Lower lobe of right lung (tissue), 2 donors: ENCODE measurements around the gene CRTC3. TPM values are rescaled to one million over a fixed set of nuclear protein-coding genes. Genes with fewer than 3 reads are reported as not detected.
"Not testable (repeated sequence)": the region's sequence is repeated elsewhere in the genome, so short reads cannot be mapped to it uniquely, and the experiment has no call there.

Source experiments
- ATAC-seq, 2 donors: fragments of 200-7000 bp; cut with Tn5 transposase; one replicate each; pipeline ENCODE4 v1.9.1; 2020 to 2022; ENCODE audit warnings: mild to moderate bottlenecking in 2 of 2, moderate library complexity in 2 of 2
- DNase-seq: peaks from one replicate; pipeline ENCODE4 v3.0.0-alpha.2; 2020
- H3K27ac ChIP-seq: fragments of 200-600 bp; one replicate; pipeline ENCODE4 v1.8.0; 2022
- H3K27me3 ChIP-seq: fragments of 200-600 bp; one replicate; pipeline ENCODE4 v1.8.0; 2022; ENCODE audit warnings: low read depth
- H3K36me3 ChIP-seq: fragments of 200-600 bp; one replicate; pipeline ENCODE4 v1.8.0; 2022; ENCODE audit warnings: mild to moderate bottlenecking
- H3K4me1 ChIP-seq: fragments of 200-600 bp; one replicate; pipeline ENCODE4 v1.8.0; 2022
- H3K4me3 ChIP-seq: fragments of 200-600 bp; one replicate; pipeline ENCODE4 v1.8.0; 2022; ENCODE audit warnings: mild to moderate bottlenecking
- H3K9me3 ChIP-seq: fragments of 200-600 bp; one replicate; pipeline ENCODE4 v1.8.0; 2022
- CTCF ChIP-seq: fragments of 200-600 bp; IDR thresholded peaks from one replicate; pipeline ENCODE4 v1.8.0; 2022; ENCODE audit warnings: antibody characterized with exemption, mild to moderate bottlenecking
- intact Hi-C: fragments of 100-400 bp; cut with DNase I; formaldehyde crosslinking; loops from one replicate; pipeline ENCODE4 v1.11.0; 2022
- total RNA-seq: library from RNA; stranded (reverse); fragmentation: NEBNext Ultra II Directional; extraction: Animal tissue kit (Norgen Biotek cat#: 25700); gene quantifications from one replicate; pipeline ENCODE4 v1.2.1, GENCODE V29; 2021
- donor health status: DM: no; HTN: yes; CAD: no; lungs with severe emphysema.

The CRTC3 gene
- total RNA-seq, 1 donor from 2014 or later, result 40.6 TPM

DNA sequence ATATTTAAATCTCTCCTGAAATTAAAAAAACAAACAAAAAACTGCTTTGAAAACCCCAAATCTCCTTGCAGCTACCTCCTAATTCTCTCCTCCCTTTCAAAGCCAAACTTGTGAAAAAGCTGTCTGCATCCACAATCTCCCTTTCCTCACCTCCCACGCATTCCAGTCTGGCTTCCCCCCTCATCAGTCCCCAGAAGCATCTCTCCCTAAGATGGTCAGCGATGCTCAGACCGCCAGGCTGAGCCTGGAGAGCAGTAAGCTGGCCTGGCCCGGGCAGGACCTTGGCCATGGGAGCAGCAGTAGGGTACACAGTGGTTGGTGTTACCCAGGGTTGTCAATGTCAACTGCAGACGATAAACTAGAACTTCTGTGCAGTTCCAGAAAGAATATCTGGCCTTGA lies 154.6 kb downstream of the CRTC3 start:
- H3K27ac ChIP-seq, result no peak overlapping the region
- intact Hi-C loops, result no loop called here
- no peaks in the 10 kb centered on the region for H3K27me3 ChIP-seq
- H3K4me1 ChIP-seq, result peaks cover 16% of the 10 kb centered on the region
- no peaks in the 10 kb centered on the region for H3K36me3 ChIP-seq
- ATAC-seq, result no peak
- peaks cover 4% of the 10 kb centered on the region for H3K9me3 ChIP-seq
- no peak for DNase-seq
- no peak overlapping the region for H3K4me3 ChIP-seq
- no peak for TF ChIP-seq CTCF

DNA sequence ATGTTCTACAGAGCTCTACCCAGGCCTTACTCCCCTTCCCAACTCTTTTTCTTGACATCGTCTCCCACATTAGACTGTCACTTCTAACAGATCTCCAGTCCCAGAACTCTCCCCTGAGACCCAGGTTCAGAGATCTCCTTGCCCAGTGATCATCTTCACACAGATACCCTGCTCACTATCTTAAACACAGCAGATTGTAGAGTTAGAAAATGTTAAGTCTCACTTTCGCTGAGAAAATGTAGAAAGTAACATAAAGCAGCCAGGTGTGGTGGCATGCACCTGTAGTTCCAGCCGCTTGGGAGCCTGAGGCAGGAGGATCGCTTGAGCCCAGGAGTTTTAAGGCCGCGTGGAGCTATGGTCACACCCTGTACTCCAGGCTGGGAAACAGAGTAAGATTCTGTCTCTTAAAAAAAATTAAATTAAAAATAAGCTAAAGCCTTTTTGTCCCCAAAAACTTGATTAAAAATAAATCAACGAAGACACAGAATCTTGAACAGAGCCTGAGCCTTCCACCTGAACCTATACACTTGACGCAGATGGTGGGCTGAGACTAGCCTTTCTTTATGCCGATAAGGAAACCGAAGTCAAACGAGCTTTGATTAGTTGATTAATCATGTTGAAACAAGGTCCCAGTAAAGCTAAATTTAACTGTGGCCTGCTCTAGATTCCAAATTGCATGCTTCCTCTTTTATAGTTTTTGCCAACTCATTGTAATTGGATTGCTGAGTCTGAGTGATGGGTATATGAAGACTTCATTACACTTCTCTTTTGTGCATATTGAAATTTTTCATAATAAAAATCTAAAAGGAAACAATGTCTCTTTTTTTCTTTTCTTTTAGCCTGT lies 156.1 kb downstream of the CRTC3 start:
- no peak for TF ChIP-seq CTCF
- no peak for DNase-seq
- H3K27ac ChIP-seq, result no peak overlapping the region
- ATAC-seq, result no peak
- no peak overlapping the region for H3K4me3 ChIP-seq
- no peaks in the 10 kb centered on the region for H3K36me3 ChIP-seq
- H3K9me3 ChIP-seq, result peaks cover 9% of the 10 kb centered on the region
- H3K27me3 ChIP-seq, result no peaks in the 10 kb centered on the region
- H3K4me1 ChIP-seq, result peaks cover 10% of the 10 kb centered on the region
- intact Hi-C loops, result no loop called here

- TF ChIP-seq CTCF, result no peak
- Histone ChIP-seq H3K4me1 (peaks cover 10% of the 10 kb centered on the region), H3K36me3 (no peaks in the 10 kb centered on the region), H3K27me3 (no peaks in the 10 kb centered on the region), H3K4me3 (no peak overlapping the region), H3K27ac (no peak overlapping the region), H3K9me3 (peaks cover 9% of the 10 kb centered on the region)
- intact Hi-C loops, result no loop called here
- no peak for DNase-seq
- no peak for ATAC-seq
Observed at GRCh38 chr15:90686435-90687218, 156.9 kb downstream of the CRTC3 start.

- ATAC-seq, H3K4me1 ChIP-seq, H3K36me3 ChIP-seq, intact Hi-C loops, H3K4me3 ChIP-seq, H3K27ac ChIP-seq, DNase-seq, H3K27me3 ChIP-seq, H3K9me3 ChIP-seq: not testable (repeated sequence)
Observed at GRCh38 chr15:90689326-90689961, 159.7 kb downstream of the CRTC3 start.

DNA sequence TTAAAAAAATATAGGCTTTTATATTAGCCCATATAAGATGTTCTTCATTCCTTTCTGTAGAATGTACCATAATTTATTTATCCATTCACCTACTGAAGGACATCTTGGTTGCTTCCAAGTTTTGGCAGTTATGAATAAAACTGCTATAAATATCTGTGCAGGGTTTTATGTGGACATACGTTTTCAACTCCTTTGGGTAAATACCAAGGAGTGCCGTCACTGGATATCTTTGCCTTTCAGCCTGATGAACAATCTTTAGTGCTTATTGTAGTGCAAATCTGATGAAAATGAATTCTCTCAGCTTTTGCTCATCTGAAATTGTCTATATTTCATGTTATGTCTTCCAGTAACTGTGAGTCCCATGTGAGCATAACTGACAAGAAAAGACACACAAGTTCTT lies 160.9 kb downstream of the CRTC3 start:
- DNase-seq, result no peak
- H3K27me3 ChIP-seq, result no peaks in the 10 kb centered on the region
- ATAC-seq, result no peak
- H3K36me3 ChIP-seq, result no peaks in the 10 kb centered on the region
- no peak overlapping the region for H3K27ac ChIP-seq
- intact Hi-C loops, result loop anchor here (10.0 kb wide), 1 partner anchor 196 kb away; no protein-coding TSS in a partner anchor
- H3K4me3 ChIP-seq, result no peak overlapping the region
- H3K4me1 ChIP-seq, result peaks cover 9% of the 10 kb centered on the region
- H3K9me3 ChIP-seq, result peaks cover 9% of the 10 kb centered on the region
- TF ChIP-seq CTCF, result no peak
